Measurements from ENCODE around the gene MUC2.

MUC2 gene

GRCh38 chr11:1092145-1092670 is 17.5 kb downstream of the MUC2 start:
- TF ChIP-seq CTCF (IDR thresholded peaks at IDR 0.05), result no peak

- no peak for TF ChIP-seq CTCF (IDR thresholded peaks at IDR 0.05)
These were observed 18.2 kb downstream of the MUC2 start for GRCh38 chr11:1092919-1093318.

GRCh38 chr11:1099519-1100355 is 25.1 kb downstream of the MUC2 start:
- TF ChIP-seq CTCF (IDR thresholded peaks at IDR 0.05), result no peak

- TF ChIP-seq CTCF (IDR thresholded peaks at IDR 0.05), result no peak
These were observed 26.0 kb downstream of the MUC2 start for GRCh38 chr11:1100417-1101245.

- TF ChIP-seq CTCF (IDR thresholded peaks at IDR 0.05), result no peak
These were observed 26.8 kb downstream of the MUC2 start for GRCh38 chr11:1101318-1102089.

GRCh38 chr11:1102221-1102971 is 27.7 kb downstream of the MUC2 start:
- no peak for TF ChIP-seq CTCF (IDR thresholded peaks at IDR 0.05)

Measured in LNCAP (cell line).